A549 (cell line): ENCODE results near the gene NEU4. TPM values are rescaled to one million over a fixed set of nuclear protein-coding genes. Genes with fewer than 3 reads are reported as not detected.

Experiments used
- ATAC-seq, 2 experiments: fragments of 200-7000 bp in 1 of 2; fragments of >200 bp in 1 of 2; cut with Nextera tagmentation in 1 of 2; cut with Tn5 transposase in 1 of 2; 3 replicates each; pipeline versions ENCODE4 v1.8.0 to v1.9.1; 2018 to 2020; ENCODE audit warnings: mild to moderate bottlenecking in 1 of 2, moderate library complexity in 1 of 2
- CTCF ChIA-PET: fragments of 300-600 bp; sonication (Branson Sonifier 250); formaldehyde crosslinking; extraction: SDS; loops from one replicate; lab custom pipeline; 2021; ENCODE audit warnings: antibody characterized with exemption, inconsistent platforms; lab: Yijun Ruan, JAX
- POLR2A ChIA-PET: fragments of 350-600 bp; formaldehyde crosslinking; extraction: SDS; loops from one replicate; lab custom pipeline; 2021; ENCODE audit warnings: antibody characterized with exemption, inconsistent platforms; lab: Yijun Ruan, JAX
- DNase-seq, 2 experiments: peaks; one replicate each; pipeline versions ENCODE4 v3.0.0 to v3.0.0-alpha.2; 2011 to 2016; ENCODE audit warnings: low read depth in 1 of 2, low spot score in 1 of 2
- FAIRE-seq: peaks from 2 replicates; lab custom pipeline; 2011; peaks lifted over from hg19 to GRCh38; lab: Jason Lieb, UNC
- H3K27ac ChIP-seq, 2 experiments: fragments of >200 bp; sonication (Bioruptor Twin); formaldehyde crosslinking; 3 replicates each; pipeline ENCODE4 v1.5.1; 2016 to 2017
- H3K4me1 ChIP-seq: fragments of >200 bp; sonication (Bioruptor Twin); formaldehyde crosslinking; 3 replicates; pipeline ENCODE4 v1.6.1; 2016
- H3K4me2 ChIP-seq: fragments of >200 bp; sonication (Bioruptor Twin); formaldehyde crosslinking; 3 replicates; pipeline ENCODE4 v1.6.1; 2016
- H3K4me3 ChIP-seq: fragments of >200 bp; sonication (Bioruptor Twin); formaldehyde crosslinking; 3 replicates; pipeline ENCODE4 v1.5.1; 2016
- H3K9me3 ChIP-seq: fragments of >200 bp; sonication (Bioruptor Twin); formaldehyde crosslinking; 3 replicates; pipeline ENCODE4 v1.6.1; 2016
- CEBPB ChIP-seq, 2 experiments: fragments of >200 bp in 1 of 2; sonication (Bioruptor Twin) in 1 of 2; formaldehyde crosslinking in 1 of 2; IDR thresholded peaks; 2 replicates each; pipeline ENCODE4 v1.6.1; 2012 to 2016
- CHD2 ChIP-seq: fragments of 150-350 bp; IDR thresholded peaks from 2 replicates; pipeline ENCODE4 v1.6.1; 2014; ENCODE audit warnings: low read length; ENCODE audit not compliant: partially characterized antibody
- E2F6 ChIP-seq: IDR thresholded peaks from 2 replicates; pipeline ENCODE4 v1.6.1; 2012; ENCODE audit warnings: low read depth, borderline replicate concordance
- FOSB ChIP-seq: fragments of 250-450 bp; sonication (Bioruptor Pico); IDR thresholded peaks from 2 replicates; pipeline ENCODE4 v1.5.0; 2020; ENCODE audit warnings: mild to moderate bottlenecking, moderate library complexity
- FOSL2 ChIP-seq, 2 experiments: fragments of 450-650 bp in 1 of 2; fragments of >200 bp in 1 of 2; sonication (Bioruptor Twin) in 1 of 2; formaldehyde crosslinking; IDR thresholded peaks; 2 replicates each; pipeline versions ENCODE4 v1.5.0 to v1.6.1; 2016 to 2020; ENCODE audit warnings: mild to moderate bottlenecking in 1 of 2, moderate library complexity in 1 of 2
- FOXS1 ChIP-seq: fragments of 250-450 bp; sonication (Bioruptor Pico); IDR thresholded peaks from 2 replicates; pipeline ENCODE4 v1.5.0; 2020; ENCODE audit warnings: mild to moderate bottlenecking, moderate library complexity
- HES2 ChIP-seq: fragments of >200 bp; sonication (Bioruptor Twin); formaldehyde crosslinking; IDR thresholded peaks from 2 replicates; pipeline ENCODE4 v1.6.1; 2016
- HEYL ChIP-seq: fragments of 250-450 bp; sonication (Bioruptor Pico); IDR thresholded peaks from 2 replicates; pipeline ENCODE4 v1.8.0; 2021; ENCODE audit warnings: mild to moderate bottlenecking, moderate library complexity
- HMGXB4 ChIP-seq: fragments of 250-450 bp; sonication (Bioruptor Pico); IDR thresholded peaks from 2 replicates; pipeline ENCODE4 v1.5.0; 2021; ENCODE audit warnings: mild to moderate bottlenecking, moderate library complexity, borderline replicate concordance
- HOXA7 ChIP-seq: fragments of 250-450 bp; sonication (Bioruptor Pico); IDR thresholded peaks from 2 replicates; pipeline ENCODE4 v1.5.0; 2020; ENCODE audit warnings: mild to moderate bottlenecking, moderate library complexity
- HOXB13 ChIP-seq: fragments of 250-450 bp; sonication (Bioruptor Pico); IDR thresholded peaks from 2 replicates; pipeline ENCODE4 v1.5.0; 2020; ENCODE audit warnings: low read depth, mild to moderate bottlenecking, moderate library complexity
- HOXB5 ChIP-seq: fragments of 250-450 bp; sonication (Bioruptor Pico); IDR thresholded peaks from 2 replicates; pipeline ENCODE4 v1.5.0; 2020; ENCODE audit warnings: mild to moderate bottlenecking, moderate library complexity
- JUN ChIP-seq, 2 experiments: fragments of >200 bp; sonication (Bioruptor Twin); formaldehyde crosslinking; IDR thresholded peaks; 2 replicates in 1 of 2; 3 replicates in 1 of 2; pipeline ENCODE4 v1.6.1; 2016 to 2017
- JUNB ChIP-seq: fragments of >200 bp; sonication (Bioruptor Twin); formaldehyde crosslinking; IDR thresholded peaks from 2 replicates; pipeline ENCODE4 v1.6.1; 2016
- KDM5A ChIP-seq: fragments of 200-600 bp; sonication (generic); IDR thresholded peaks from 2 replicates; pipeline ENCODE4 v1.6.1; 2016; ENCODE audit warnings: antibody characterized with exemption, mild to moderate bottlenecking
- MAFK ChIP-seq: fragments of 450-650 bp; IDR thresholded peaks from 2 replicates; pipeline ENCODE4 v1.6.1; 2014; ENCODE audit not compliant: partially characterized antibody
- MAZ ChIP-seq: fragments of 150-350 bp; IDR thresholded peaks from 2 replicates; pipeline ENCODE4 v1.6.1; 2014; ENCODE audit warnings: antibody characterized with exemption, low read depth, low read length, borderline replicate concordance
- MYC ChIP-seq: IDR thresholded peaks from 2 replicates; pipeline ENCODE4 v1.6.1; 2012; ENCODE audit warnings: mild to moderate bottlenecking, inconsistent platforms, low read length, improper control_type of control experiment, borderline replicate concordance
- POLR2A ChIP-seq: IDR thresholded peaks from 2 replicates; pipeline ENCODE4 v1.6.1; 2012; ENCODE audit warnings: mild to moderate bottlenecking, low read length
- RCOR1 ChIP-seq: fragments of 150-350 bp; IDR thresholded peaks from 2 replicates; pipeline ENCODE4 v1.6.1; 2014; ENCODE audit warnings: antibody characterized with exemption, low read length, low read depth
- REST ChIP-seq: fragments of 200-600 bp; sonication (generic); IDR thresholded peaks from 2 replicates; pipeline ENCODE4 v1.6.1; 2016; ENCODE audit warnings: antibody characterized with exemption, mild to moderate bottlenecking, moderate library complexity
- SMC3 ChIP-seq: fragments of >200 bp; sonication (Bioruptor Twin); formaldehyde crosslinking; IDR thresholded peaks from 3 replicates; pipeline ENCODE4 v1.6.1; 2018; ENCODE audit warnings: inconsistent platforms
- SREBF2 ChIP-seq: fragments of 450-650 bp; IDR thresholded peaks from 2 replicates; pipeline ENCODE4 v1.6.1; 2014; ENCODE audit warnings: mild to moderate bottlenecking, moderate library complexity
- TP53 ChIP-seq: fragments of 250-450 bp; sonication (Bioruptor Pico); IDR thresholded peaks from 2 replicates; pipeline ENCODE4 v1.5.0; 2021; ENCODE audit warnings: mild to moderate bottlenecking, moderate library complexity
- ZSCAN20 ChIP-seq: fragments of 250-450 bp; sonication (Bioruptor Pico); IDR thresholded peaks from 2 replicates; pipeline ENCODE4 v1.8.0; 2022; ENCODE audit warnings: mild to moderate bottlenecking, moderate library complexity
- WGBS: methylation state at CpG from one replicate; pipeline ENCODE4 v1.1.6; 2017; ENCODE audit errors: missing lambda C conversion rate; 5-methylcytosine and 5-hydroxymethylcytosine counted together
- polyA plus RNA-seq, 4 experiments: library from polyadenylated mRNA; depleted of rRNA in 3 of 4; stranded (reverse); fragments of >200 nt; fragmentation: RNase III in 1 of 4; extraction: RNeasy Plus Mini Kit Qiagen cat#74134 plus additional on column Dnase treatment in 1 of 4; gene quantifications; 2 replicates in 3 of 4; 3 replicates in 1 of 4; pipeline ENCODE4 v1.2.3, GENCODE V29; 2011 to 2017

The NEU4 gene
- polyA plus RNA-seq, 2 of the 4 experiments (the other 2 are of a cell fraction) = 0.13 to 0.19 TPM

GRCh38 chr2:241793385-241793784, 15.6 kb upstream of the NEU4 start:
- 81% methylated on average over 5 of the region's 5 CpGs for WGBS
- ATAC-seq (no peak), FAIRE-seq (no peak)
- no peak overlapping the region for H3K4me3 ChIP-seq
- no peak overlapping the region for H3K4me2 ChIP-seq
- no peaks in the 10 kb centered on the region; the same call in 2 of the 3 replicates for H3K4me1 ChIP-seq
- TF ChIP-seq CEBPB (IDR thresholded peaks at IDR 0.05) (no peak), HOXB5 (CRISPR knock-in tag) (no peak), FOXS1 (CRISPR knock-in tag) (no peak), HOXB13 (CRISPR knock-in tag) (no peak), FOSL2 (IDR thresholded peaks at IDR 0.05) (no peak), FOSL2 (CRISPR knock-in tag; IDR thresholded peaks at IDR 0.05) (no peak), JUNB (no peak), SMC3 (no peak), HMGXB4 (CRISPR knock-in tag) (no peak), JUN (IDR thresholded peaks at IDR 0.05) (no peak), POLR2A (no peak), CHD2 (no peak), HES2 (no peak), HEYL (CRISPR knock-in tag) (no peak), KDM5A (no peak), TP53 (CRISPR knock-in tag) (no peak), MYC (no peak), REST (no peak), ZSCAN20 (CRISPR knock-in tag) (no peak), MAZ (no peak)
- TF ChIP-seq, all 56 proteins: peak for 0
- ChIA-PET POLR2A (no interaction called here), CTCF (interaction anchor here (0.6 kb wide), 1 partner anchor 31 kb away, joined by 4 read pairs; no protein-coding TSS in a partner anchor)
- H3K9me3 ChIP-seq = no peaks in the 10 kb centered on the region
- DNase-seq = no peak
- no peak overlapping the region for H3K27ac ChIP-seq

GRCh38 chr2:241794250-241794823, 14.7 kb upstream of the NEU4 start:
- no peak for ATAC-seq
- no peak for DNase-seq

More at GRCh38 chr2:241794250-241794823, 14.7 kb upstream of the NEU4 start:
- Histone ChIP-seq H3K4me2 (no peak overlapping the region), H3K4me1 (no peaks in the 10 kb centered on the region; the same call in 2 of the 3 replicates), H3K9me3 (no peaks in the 10 kb centered on the region), H3K4me3 (no peak overlapping the region), H3K27ac (no peak overlapping the region)
- CTCF ChIA-PET = interaction anchor here (0.8 to 0.9 kb wide), 2 partner anchors 19 to 84 kb away, joined by 3 to 4 read pairs; no protein-coding TSS in a partner anchor
- TF ChIP-seq RCOR1 (no peak), SREBF2 (no peak), MYC (no peak), E2F6 (no peak), HOXA7 (CRISPR knock-in tag) (no peak), MAFK (no peak), FOSB (CRISPR knock-in tag) (no peak)
- POLR2A ChIA-PET = no interaction called here
- WGBS = 71% methylated on average over 9 of the region's 10 CpGs
- no peak for FAIRE-seq
